Type B pancreatic cell (in vitro differentiated cells): Measurements from ENCODE around the gene ALDH16A1. TPM values are rescaled to one million over a fixed set of nuclear protein-coding genes. Genes with fewer than 3 reads are reported as not detected.
A peak's percentile ranks its signal among the peaks of the same experiment; 100 is the strongest.

ENCODE experiments used
- DNase-seq: peaks from one replicate; pipeline ENCODE4 v3.0.0; 2021; ENCODE audit warnings: mixed read lengths; ENCODE audit not compliant: unreplicated experiment; ENCODE audit errors: extremely low spot score
- H3K27ac Mint-ChIP-seq: 2 replicates; pipeline ENCODE4 v1.8.0; 2021; ENCODE audit warnings: mild to moderate bottlenecking, mixed read lengths
- H3K27me3 Mint-ChIP-seq: 2 replicates; pipeline ENCODE4 v1.8.0; 2021; ENCODE audit warnings: mixed read lengths
- H3K36me3 Mint-ChIP-seq: 2 replicates; pipeline ENCODE4 v1.8.0; 2021; ENCODE audit warnings: mixed read lengths
- H3K4me1 Mint-ChIP-seq: one replicate; pipeline ENCODE4 v1.8.0; 2021; ENCODE audit warnings: mixed read lengths; ENCODE audit not compliant: unreplicated experiment
- H3K4me3 Mint-ChIP-seq: 2 replicates; pipeline ENCODE4 v1.8.0; 2021; ENCODE audit warnings: mild to moderate bottlenecking, mixed read lengths
- H3K9me3 Mint-ChIP-seq: 2 replicates; pipeline ENCODE4 v1.8.0; 2021; ENCODE audit warnings: mixed read lengths
- total RNA-seq: library from RNA; stranded (reverse); gene quantifications from 2 replicates; pipeline ENCODE4 v1.2.1, GENCODE V29; 2021; ENCODE audit warnings: low replicate concordance
- TF ChIP-seq, protein P1 (sequence below): fragments of 200-600 bp; sonication (generic); conservative IDR thresholded peaks from 2 replicates; pipeline ENCODE4 v1.5.0; 2021; ENCODE audit warnings: antibody characterized with exemption, mild to moderate bottlenecking

Gene ALDH16A1
- total RNA-seq, 1 donor from 2014 or later, result 33.7 TPM

DNA sequence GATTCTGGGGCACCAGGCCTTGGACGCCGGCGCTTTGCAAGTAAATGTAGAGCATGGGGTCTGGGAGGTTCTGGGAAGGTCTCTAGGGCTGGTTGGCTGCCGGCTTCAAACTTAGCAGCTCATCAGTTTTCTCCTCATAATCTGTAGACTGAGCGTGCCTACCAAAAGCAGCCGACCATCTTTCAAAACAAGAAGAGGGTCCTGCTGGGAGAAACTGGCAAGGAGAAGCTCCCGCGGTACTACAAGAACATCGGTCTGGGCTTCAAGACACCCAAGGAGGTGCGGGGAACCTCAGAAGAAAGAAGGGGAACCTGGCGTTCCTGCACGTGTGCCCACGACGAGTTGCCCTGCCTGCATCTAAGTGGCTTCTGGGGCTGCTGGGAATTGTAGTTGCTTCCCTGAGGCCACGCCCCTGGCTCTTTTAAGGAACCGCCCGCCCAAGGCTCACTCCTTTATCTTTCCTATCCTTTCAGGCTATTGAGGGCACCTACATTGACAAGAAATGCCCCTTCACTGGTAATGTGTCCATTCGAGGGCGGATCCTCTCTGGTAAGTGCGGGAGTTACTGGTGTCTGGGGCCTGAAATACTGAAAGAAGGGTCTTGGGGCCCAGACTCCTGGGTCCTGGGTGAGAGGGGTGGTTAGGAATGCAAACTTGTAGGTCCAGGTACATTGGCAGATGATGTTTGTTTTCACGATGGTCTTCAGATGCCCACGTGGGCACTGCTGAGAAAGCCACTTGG is 44.2 kb downstream of the ALDH16A1 start:
- TF ChIP-seq, protein P1, sequence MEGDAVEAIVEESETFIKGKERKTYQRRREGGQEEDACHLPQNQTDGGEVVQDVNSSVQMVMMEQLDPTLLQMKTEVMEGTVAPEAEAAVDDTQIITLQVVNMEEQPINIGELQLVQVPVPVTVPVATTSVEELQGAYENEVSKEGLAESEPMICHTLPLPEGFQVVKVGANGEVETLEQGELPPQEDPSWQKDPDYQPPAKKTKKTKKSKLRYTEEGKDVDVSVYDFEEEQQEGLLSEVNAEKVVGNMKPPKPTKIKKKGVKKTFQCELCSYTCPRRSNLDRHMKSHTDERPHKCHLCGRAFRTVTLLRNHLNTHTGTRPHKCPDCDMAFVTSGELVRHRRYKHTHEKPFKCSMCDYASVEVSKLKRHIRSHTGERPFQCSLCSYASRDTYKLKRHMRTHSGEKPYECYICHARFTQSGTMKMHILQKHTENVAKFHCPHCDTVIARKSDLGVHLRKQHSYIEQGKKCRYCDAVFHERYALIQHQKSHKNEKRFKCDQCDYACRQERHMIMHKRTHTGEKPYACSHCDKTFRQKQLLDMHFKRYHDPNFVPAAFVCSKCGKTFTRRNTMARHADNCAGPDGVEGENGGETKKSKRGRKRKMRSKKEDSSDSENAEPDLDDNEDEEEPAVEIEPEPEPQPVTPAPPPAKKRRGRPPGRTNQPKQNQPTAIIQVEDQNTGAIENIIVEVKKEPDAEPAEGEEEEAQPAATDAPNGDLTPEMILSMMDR, result no peak
- Mint-ChIP-seq H3K9me3 (no peaks in the 10 kb centered on the region), H3K36me3 (peaks cover 23% of the 10 kb centered on the region), H3K4me1 (peaks cover 12% of the 10 kb centered on the region), H3K27ac (peak overlapping the region; percentile 97), H3K4me3 (peak overlapping the region; percentile 97), H3K27me3 (no peaks in the 10 kb centered on the region)
- no peak for DNase-seq

DNA sequence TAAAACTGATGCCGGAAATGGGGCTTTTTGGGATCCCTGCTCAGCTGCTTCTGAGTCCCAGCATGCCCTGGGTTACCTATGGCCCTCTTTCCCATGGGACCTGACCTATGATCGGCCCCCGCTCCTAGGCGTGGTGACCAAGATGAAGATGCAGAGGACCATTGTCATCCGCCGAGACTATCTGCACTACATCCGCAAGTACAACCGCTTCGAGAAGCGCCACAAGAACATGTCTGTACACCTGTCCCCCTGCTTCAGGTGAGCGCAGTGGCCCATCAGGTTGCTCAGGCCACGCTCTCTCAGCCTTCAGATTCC is 44.7 kb downstream of the ALDH16A1 start:
- H3K27ac Mint-ChIP-seq, result peak overlapping the region; percentile 97
- TF ChIP-seq, protein P1, result no peak

DNA sequence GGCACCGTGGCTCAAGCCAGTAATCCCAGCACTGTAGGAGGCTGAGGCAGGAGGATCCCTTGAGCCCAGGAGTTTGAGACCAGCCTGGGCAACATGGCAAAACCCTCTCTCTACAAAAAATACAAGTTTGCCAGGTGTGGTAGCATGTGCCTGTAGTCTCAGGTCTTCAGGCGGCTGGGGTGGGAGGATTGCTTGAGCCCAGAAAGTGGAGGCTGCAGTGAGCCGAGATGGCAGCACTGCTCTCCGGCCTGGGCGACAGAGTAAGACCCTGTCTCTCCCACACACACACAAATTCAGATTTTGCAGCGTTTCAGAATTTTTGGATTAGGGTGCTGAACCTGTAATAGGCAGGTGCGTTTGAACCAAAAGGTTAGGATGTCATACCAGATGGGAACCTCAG is 45.5 kb downstream of the ALDH16A1 start:
- Mint-ChIP-seq H3K36me3 (peaks cover 14% of the 10 kb centered on the region), H3K9me3 (no peaks in the 10 kb centered on the region), H3K27ac (no peak overlapping the region), H3K4me1 (peaks cover 12% of the 10 kb centered on the region), H3K4me3 (peak overlapping the region; percentile 97), H3K27me3 (no peaks in the 10 kb centered on the region)
- TF ChIP-seq, protein P1, result no peak
- DNase-seq, result no peak

More for the DNA sequence above, 44.7 kb downstream of the ALDH16A1 start:
- Mint-ChIP-seq H3K36me3 (peaks cover 18% of the 10 kb centered on the region), H3K4me1 (peaks cover 12% of the 10 kb centered on the region), H3K4me3 (peak overlapping the region; percentile 97), H3K9me3 (no peaks in the 10 kb centered on the region), H3K27me3 (no peaks in the 10 kb centered on the region)
- no peak for DNase-seq

DNA sequence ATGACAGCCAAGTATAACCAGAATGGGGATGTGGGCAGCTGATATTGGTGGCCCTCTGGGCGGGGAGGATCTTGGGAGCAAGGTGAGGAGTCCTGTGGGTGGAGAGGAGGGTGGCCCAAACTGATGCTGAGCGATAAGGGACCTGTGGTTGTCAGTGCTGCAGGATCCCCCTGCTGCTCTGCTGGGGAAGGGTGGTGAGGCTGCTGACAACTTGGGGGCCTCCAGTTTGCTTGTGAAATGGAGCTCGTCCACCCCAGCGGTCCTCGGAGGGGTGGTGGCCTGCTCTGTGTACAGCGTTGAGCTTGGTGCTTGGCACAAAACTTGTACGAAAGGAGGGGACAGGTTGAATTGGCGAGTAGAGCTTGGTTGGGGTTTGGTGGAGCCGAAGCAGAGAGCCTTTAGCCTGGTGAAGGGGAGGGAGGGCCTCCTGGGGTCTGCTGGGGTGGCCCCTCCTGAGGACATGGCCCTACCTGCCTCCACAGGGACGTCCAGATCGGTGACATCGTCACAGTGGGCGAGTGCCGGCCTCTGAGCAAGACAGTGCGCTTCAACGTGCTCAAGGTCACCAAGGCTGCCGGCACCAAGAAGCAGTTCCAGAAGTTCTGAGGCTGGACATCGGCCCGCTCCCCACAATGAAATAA is 46.1 kb downstream of the ALDH16A1 start:
- Mint-ChIP-seq H3K4me1 (peaks cover 12% of the 10 kb centered on the region), H3K27ac (no peak overlapping the region), H3K4me3 (peak overlapping the region; percentile 34), H3K36me3 (peaks cover 14% of the 10 kb centered on the region), H3K9me3 (no peaks in the 10 kb centered on the region), H3K27me3 (no peaks in the 10 kb centered on the region)
- TF ChIP-seq, protein P1, result no peak
- DNase-seq, result no peak

DNA sequence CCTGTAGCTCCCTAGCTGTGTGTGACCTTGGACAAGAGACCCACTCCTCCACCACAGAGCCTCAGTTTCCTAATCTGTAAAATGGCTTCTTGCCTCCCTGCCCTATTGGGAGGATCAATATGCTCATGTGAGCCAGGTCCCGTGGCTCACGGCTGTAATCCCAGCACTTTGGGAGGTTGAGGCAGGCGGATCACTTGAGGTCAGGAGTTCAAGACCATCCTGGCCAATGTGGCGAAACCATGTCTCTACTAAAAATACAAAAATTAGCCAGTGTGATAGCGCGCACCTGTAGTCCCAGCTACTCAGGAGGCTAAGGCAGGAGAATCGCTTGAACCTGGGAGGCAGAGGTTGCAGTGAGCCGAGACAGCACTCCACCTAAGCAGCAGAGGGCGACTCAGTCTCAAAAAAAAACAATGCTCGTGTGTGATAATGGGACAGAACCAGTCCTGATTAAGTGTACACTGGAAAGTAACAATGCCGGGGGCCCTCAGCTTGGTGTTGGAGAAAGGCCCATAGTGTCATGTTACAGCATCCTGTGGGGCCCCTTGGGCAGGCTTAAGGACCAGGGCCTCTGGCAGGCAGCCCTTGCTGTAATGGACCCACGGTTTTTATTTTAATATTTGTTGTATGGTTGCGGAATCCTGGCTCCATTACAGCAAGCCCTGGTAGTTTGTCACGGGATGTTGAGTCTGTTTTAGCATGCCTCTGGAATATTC is 50.0 kb downstream of the ALDH16A1 start:
- H3K4me3 Mint-ChIP-seq, result no peak overlapping the region
- no peak for DNase-seq
- peaks cover 6% of the 10 kb centered on the region for H3K36me3 Mint-ChIP-seq
- no peaks in the 10 kb centered on the region for H3K27me3 Mint-ChIP-seq
- no peak overlapping the region for H3K27ac Mint-ChIP-seq
- TF ChIP-seq, protein P1, result peak; percentile 77
- H3K4me1 Mint-ChIP-seq, result peaks cover 7% of the 10 kb centered on the region
- no peaks in the 10 kb centered on the region for H3K9me3 Mint-ChIP-seq
